Measurements from ENCODE around the gene WWP2.
"Not testable (repeated sequence)": the region's sequence is repeated elsewhere in the genome, so short reads cannot be mapped to it uniquely, and the experiment has no call there.

Gene WWP2

GRCh38 chr16:69767459-69768229 lies 5.5 kb downstream of the WWP2 start:
- Mint-ChIP-seq H3K27me3 (no peaks in the 10 kb centered on the region), H3K4me3 (no peak overlapping the region), H3K27ac (peak overlapping the region; percentile 32), H3K4me1 (peaks cover 78% of the 10 kb centered on the region), H3K9me3 (no peaks in the 10 kb centered on the region), H3K36me3 (peaks cover 15% of the 10 kb centered on the region)
- ATAC-seq, result no peak

GRCh38 chr16:69768666-69769065 lies 6.5 kb downstream of the WWP2 start:
- Mint-ChIP-seq H3K27ac (no peak overlapping the region), H3K4me1 (peaks cover 79% of the 10 kb centered on the region), H3K27me3 (no peaks in the 10 kb centered on the region), H3K9me3 (no peaks in the 10 kb centered on the region), H3K36me3 (peaks cover 15% of the 10 kb centered on the region), H3K4me3 (no peak overlapping the region)
- ATAC-seq, result no peak

- Mint-ChIP-seq H3K27me3 (no peaks in the 10 kb centered on the region), H3K9me3 (peaks cover 3% of the 10 kb centered on the region), H3K36me3 (peaks cover 22% of the 10 kb centered on the region), H3K4me1 (peaks cover 85% of the 10 kb centered on the region), H3K4me3 (no peak overlapping the region), H3K27ac (no peak overlapping the region)
- no peak for ATAC-seq
Measured at GRCh38 chr16:69769404-69769803, 7.3 kb downstream of the WWP2 start.

- ATAC-seq, result no peak
- H3K4me3 Mint-ChIP-seq, result peak overlapping the region; percentile 10
- H3K4me1 Mint-ChIP-seq, result peaks cover 83% of the 10 kb centered on the region
- no peaks in the 10 kb centered on the region for H3K27me3 Mint-ChIP-seq
- H3K27ac Mint-ChIP-seq, result peak overlapping the region; percentile 26
- peaks cover 9% of the 10 kb centered on the region for H3K9me3 Mint-ChIP-seq
- H3K36me3 Mint-ChIP-seq, result peaks cover 35% of the 10 kb centered on the region
Measured at GRCh38 chr16:69771651-69771967, 9.5 kb downstream of the WWP2 start.

GRCh38 chr16:69773260-69773947 lies 11.3 kb downstream of the WWP2 start:
- H3K4me3 Mint-ChIP-seq, result peak overlapping the region; percentile 48
- peaks cover 33% of the 10 kb centered on the region for H3K36me3 Mint-ChIP-seq

GRCh38 chr16:69775563-69775962 lies 13.4 kb downstream of the WWP2 start:
- H3K27me3 Mint-ChIP-seq, result no peaks in the 10 kb centered on the region
- ATAC-seq, result no peak
- no peak overlapping the region for H3K4me3 Mint-ChIP-seq
- H3K4me1 Mint-ChIP-seq, result peaks cover 49% of the 10 kb centered on the region
- peaks cover 28% of the 10 kb centered on the region for H3K36me3 Mint-ChIP-seq
- peaks cover 9% of the 10 kb centered on the region for H3K9me3 Mint-ChIP-seq
- no peak overlapping the region for H3K27ac Mint-ChIP-seq

More at GRCh38 chr16:69773260-69773947, 11.3 kb downstream of the WWP2 start:
- no peak for ATAC-seq
- Mint-ChIP-seq H3K27me3 (no peaks in the 10 kb centered on the region), H3K9me3 (peaks cover 9% of the 10 kb centered on the region), H3K4me1 (peaks cover 67% of the 10 kb centered on the region), H3K27ac (peak overlapping the region; percentile 42)

GRCh38 chr16:69779724-69780123 lies 17.6 kb downstream of the WWP2 start:
- Mint-ChIP-seq H3K4me3 (no peak overlapping the region), H3K9me3 (peaks cover 6% of the 10 kb centered on the region), H3K4me1 (peaks cover 8% of the 10 kb centered on the region), H3K27ac (no peak overlapping the region), H3K27me3 (no peaks in the 10 kb centered on the region), H3K36me3 (peaks cover 30% of the 10 kb centered on the region)
- ATAC-seq, result no peak

GRCh38 chr16:69781118-69781517 lies 19.0 kb downstream of the WWP2 start:
- H3K4me3 Mint-ChIP-seq, result no peak overlapping the region

GRCh38 chr16:69784586-69784985 lies 22.5 kb downstream of the WWP2 start:
- H3K9me3 Mint-ChIP-seq, result no peaks in the 10 kb centered on the region
- H3K27ac Mint-ChIP-seq, result no peak overlapping the region
- H3K4me3 Mint-ChIP-seq, result no peak overlapping the region
- no peaks in the 10 kb centered on the region for H3K4me1 Mint-ChIP-seq
- ATAC-seq, result no peak
- H3K36me3 Mint-ChIP-seq, result peaks cover 53% of the 10 kb centered on the region
- no peaks in the 10 kb centered on the region for H3K27me3 Mint-ChIP-seq

More at GRCh38 chr16:69781118-69781517, 19.0 kb downstream of the WWP2 start:
- H3K27ac Mint-ChIP-seq, result peak overlapping the region; percentile 30
- H3K4me1 Mint-ChIP-seq, result no peaks in the 10 kb centered on the region
- H3K27me3 Mint-ChIP-seq, result no peaks in the 10 kb centered on the region
- H3K36me3 Mint-ChIP-seq, result peaks cover 30% of the 10 kb centered on the region
- no peak for ATAC-seq
- no peaks in the 10 kb centered on the region for H3K9me3 Mint-ChIP-seq

- Mint-ChIP-seq H3K4me3 (no peak overlapping the region), H3K9me3 (no peaks in the 10 kb centered on the region), H3K36me3 (peaks cover 54% of the 10 kb centered on the region), H3K4me1 (no peaks in the 10 kb centered on the region), H3K27ac (no peak overlapping the region), H3K27me3 (no peaks in the 10 kb centered on the region)
- no peak for ATAC-seq
Measured at GRCh38 chr16:69787883-69788282, 25.8 kb downstream of the WWP2 start.

GRCh38 chr16:69791391-69791847 lies 29.3 kb downstream of the WWP2 start:
- ATAC-seq, H3K27me3 Mint-ChIP-seq, H3K4me3 Mint-ChIP-seq, H3K4me1 Mint-ChIP-seq, H3K9me3 Mint-ChIP-seq: not testable (repeated sequence)
- Mint-ChIP-seq H3K36me3 (peaks cover 50% of the 10 kb centered on the region), H3K27ac (peak overlapping the region; percentile 37)

GRCh38 chr16:69793526-69793925 lies 31.4 kb downstream of the WWP2 start:
- ATAC-seq, result no peak
- peaks cover 34% of the 10 kb centered on the region for H3K36me3 Mint-ChIP-seq
- H3K9me3 Mint-ChIP-seq, result no peaks in the 10 kb centered on the region
- peaks cover 9% of the 10 kb centered on the region for H3K4me1 Mint-ChIP-seq
- no peaks in the 10 kb centered on the region for H3K27me3 Mint-ChIP-seq
- no peak overlapping the region for H3K4me3 Mint-ChIP-seq
- no peak overlapping the region for H3K27ac Mint-ChIP-seq

- Mint-ChIP-seq H3K4me3 (no peak overlapping the region), H3K36me3 (peaks cover 35% of the 10 kb centered on the region), H3K9me3 (no peaks in the 10 kb centered on the region), H3K27me3 (no peaks in the 10 kb centered on the region), H3K27ac (peak overlapping the region; percentile 55), H3K4me1 (peaks cover 9% of the 10 kb centered on the region)
- no peak for ATAC-seq
Measured at GRCh38 chr16:69794486-69794885, 32.4 kb downstream of the WWP2 start.

GRCh38 chr16:69796285-69797118 lies 34.4 kb downstream of the WWP2 start:
- Mint-ChIP-seq H3K4me3 (no peak overlapping the region), H3K36me3 (peaks cover 39% of the 10 kb centered on the region), H3K4me1 (peaks cover 9% of the 10 kb centered on the region), H3K27ac (no peak overlapping the region), H3K27me3 (no peaks in the 10 kb centered on the region), H3K9me3 (no peaks in the 10 kb centered on the region)
- peak; percentile 51 for ATAC-seq

GRCh38 chr16:69798466-69798865 lies 36.3 kb downstream of the WWP2 start:
- ATAC-seq, result no peak
- H3K4me1 Mint-ChIP-seq, result peaks cover 9% of the 10 kb centered on the region
- peaks cover 42% of the 10 kb centered on the region for H3K36me3 Mint-ChIP-seq
- no peak overlapping the region for H3K27ac Mint-ChIP-seq
- no peak overlapping the region for H3K4me3 Mint-ChIP-seq
- no peaks in the 10 kb centered on the region for H3K9me3 Mint-ChIP-seq
- no peaks in the 10 kb centered on the region for H3K27me3 Mint-ChIP-seq

Data from stimulated activated memory B cell treated with anti-CD40 and anti-IgM and Interleukin-4, amounts not matched to agents 10 μg/mL and 1 μg/mL and 100 μg/mL, for 72 hours (primary cell).